Myocyte (in vitro differentiated cells): ENCODE data around the gene RDX. TPM values are rescaled to one million over a fixed set of nuclear protein-coding genes. Genes with fewer than 3 reads are reported as not detected.
"Not testable (repeated sequence)": the region's sequence is repeated elsewhere in the genome, so short reads cannot be mapped to it uniquely, and the experiment has no call there.

ENCODE experiments used
- DNase-seq: peaks from one replicate; pipeline ENCODE4 v3.0.0-alpha.2; 2012; ENCODE audit warnings: low read depth
- total RNA-seq: library from RNA; depleted of rRNA; stranded (reverse); fragments of >200 nt; gene quantifications from 2 replicates; pipeline ENCODE4 v1.2.3, GENCODE V29; 2014

RDX gene
- total RNA-seq, 1 donor from 2014 or later, result 76.2 TPM

DNA sequence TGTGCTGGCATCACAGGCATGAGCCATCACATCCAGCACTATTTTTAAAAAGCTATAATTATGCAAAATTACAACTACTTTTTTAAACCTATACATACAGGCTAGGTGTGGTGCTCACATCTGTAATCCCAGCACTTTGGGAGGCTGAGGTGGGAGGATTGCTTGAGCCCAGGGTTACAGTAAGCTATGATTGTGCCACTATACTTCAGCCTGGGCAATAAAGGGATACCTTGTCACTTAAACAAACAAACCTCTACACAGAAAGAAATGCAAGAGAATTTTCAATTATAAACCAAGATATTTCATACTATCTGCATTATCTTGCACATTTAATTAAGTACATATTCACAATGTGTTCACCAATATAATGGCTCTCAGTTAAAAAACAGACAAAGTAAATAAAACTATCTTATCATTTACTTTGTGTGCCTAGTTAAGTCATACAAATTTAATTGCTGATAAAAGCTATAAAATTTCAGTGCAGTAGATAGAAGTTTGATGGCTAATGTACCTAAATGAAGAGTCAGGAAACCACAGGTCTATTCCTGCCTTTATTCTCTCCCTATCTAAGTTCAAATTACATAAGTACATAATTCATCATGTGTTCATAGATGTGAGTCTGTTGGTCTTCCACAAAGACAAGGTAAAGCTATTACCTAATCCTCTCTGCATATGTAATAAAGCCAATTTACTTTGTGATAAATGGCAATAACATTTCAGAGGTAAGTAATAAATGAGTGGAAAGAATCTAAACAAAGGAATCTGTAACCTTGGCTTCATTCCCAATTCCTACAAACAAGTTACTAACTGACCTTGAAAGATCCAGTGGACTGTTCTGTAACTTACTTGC is 9.0 kb upstream of the RDX start:
- DNase-seq, result no peak

DNA sequence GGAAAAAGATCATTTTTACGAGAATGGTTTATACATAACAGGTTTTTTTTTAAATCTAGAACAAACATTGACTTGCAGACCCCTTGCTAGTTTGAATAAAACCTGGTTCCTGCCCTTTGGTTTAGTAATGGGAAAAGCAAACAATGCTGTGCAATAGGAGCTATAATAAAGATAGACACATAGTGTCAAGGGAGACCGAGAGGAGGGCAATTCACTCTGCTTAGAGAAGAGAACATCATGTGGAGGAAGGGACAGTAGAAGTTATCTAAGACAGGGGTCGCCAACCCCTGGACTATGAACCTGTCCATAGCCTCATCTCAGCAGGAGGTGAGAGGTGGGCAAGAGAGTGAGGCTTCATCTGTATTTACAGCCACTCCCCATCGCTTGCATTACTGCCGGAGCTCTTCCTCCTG is 7.0 kb upstream of the RDX start:
- DNase-seq, result no peak

DNA sequence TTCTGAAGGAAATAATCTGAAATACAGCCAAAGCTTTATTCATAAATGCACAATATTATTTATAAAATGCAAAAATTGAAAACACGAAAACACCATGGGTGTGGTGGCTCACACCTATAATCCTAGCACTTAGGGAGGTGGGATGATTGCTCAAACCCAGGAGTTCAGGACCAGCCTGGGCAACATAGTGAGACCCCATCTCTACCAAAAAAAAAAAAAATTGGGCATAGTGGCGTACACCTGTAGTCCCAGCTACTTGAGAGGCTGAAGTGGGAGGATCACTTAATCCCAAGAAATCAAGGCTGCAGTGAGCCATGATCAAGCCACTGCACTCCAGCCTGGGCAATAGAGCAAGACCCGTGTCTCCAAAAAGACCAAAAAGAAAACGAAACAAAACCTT is 5.2 kb upstream of the RDX start:
- no peak for DNase-seq

DNA sequence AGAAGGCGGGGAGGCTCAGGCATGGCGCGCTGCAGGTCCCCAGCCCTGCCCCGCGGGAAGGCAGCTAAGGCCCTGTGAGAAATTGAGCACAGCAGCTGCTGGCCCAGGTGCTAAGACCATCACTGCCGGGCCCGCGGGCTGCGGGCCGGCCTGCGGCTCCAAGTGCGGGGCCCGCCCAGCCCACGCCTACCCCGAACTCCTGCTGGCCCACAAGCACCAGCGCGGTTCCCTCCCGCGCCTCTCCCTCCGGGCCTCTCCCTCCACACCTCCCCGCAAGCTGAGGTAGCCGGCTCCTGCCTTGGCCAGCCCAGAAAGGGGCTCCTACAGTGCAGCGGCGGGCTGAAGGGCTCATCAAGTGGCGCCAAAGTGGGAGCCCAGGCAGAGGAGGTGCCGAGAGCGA is 4.6 kb upstream of the RDX start:
- DNase-seq, result no peak

DNA sequence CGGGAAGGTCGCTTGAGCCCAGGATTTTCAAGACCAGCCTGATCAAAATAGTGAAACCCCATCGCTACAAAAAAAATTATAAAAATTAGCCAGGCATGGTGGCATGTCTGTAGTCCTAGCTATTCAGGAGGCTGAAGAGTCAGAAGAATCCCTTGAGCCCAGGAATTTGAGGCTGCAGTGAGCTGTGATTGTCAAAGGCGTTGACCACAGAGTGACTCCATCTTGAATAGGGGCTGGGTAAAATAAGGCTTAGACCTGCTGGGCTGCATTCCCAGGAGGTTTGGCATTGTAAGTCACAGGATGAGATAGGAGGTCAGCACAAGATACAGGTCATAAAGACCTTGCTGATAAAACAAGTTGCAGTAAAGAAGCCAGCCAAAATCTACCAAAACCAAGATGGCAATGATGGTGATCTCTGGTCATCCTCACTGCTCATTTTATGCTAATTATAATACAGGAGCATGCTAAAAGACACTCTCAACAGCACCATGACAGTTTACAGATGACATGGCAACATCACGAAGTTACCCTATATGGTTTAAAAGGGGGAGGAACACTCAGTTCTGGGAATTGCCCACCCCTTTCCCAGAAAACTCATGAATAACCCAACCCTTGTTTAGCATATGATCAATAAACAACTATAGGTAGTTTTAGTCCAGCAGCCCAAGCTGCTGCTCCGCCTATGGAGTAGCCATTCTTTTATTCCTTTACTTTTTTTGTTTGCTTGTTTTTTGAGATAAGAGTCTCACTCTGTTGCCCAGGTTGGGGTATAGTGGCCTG is 2.8 kb upstream of the RDX start:
- no peak for DNase-seq

DNA sequence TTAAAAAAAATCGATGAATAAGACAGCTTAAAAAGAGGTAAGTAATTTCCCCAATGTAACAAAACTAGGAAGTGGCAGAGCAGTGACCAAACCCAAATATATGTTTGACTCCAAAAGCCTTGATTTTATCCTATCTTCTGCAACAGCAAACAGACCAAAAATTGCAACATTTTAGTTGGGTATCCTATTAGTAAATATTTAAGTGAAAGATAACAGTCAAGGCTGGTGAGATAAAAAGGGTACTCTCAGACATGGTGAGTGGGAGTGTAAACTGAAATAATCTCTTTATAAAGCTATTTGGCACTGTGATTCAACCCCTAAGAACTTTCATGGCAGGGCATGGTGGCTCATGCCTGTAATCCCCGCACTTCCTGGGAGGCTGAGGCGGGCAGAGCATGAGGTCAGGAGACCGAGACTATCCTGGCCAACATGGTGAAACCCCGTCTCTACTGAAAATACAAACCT is 1.9 kb upstream of the RDX start:
- no peak for DNase-seq

DNA sequence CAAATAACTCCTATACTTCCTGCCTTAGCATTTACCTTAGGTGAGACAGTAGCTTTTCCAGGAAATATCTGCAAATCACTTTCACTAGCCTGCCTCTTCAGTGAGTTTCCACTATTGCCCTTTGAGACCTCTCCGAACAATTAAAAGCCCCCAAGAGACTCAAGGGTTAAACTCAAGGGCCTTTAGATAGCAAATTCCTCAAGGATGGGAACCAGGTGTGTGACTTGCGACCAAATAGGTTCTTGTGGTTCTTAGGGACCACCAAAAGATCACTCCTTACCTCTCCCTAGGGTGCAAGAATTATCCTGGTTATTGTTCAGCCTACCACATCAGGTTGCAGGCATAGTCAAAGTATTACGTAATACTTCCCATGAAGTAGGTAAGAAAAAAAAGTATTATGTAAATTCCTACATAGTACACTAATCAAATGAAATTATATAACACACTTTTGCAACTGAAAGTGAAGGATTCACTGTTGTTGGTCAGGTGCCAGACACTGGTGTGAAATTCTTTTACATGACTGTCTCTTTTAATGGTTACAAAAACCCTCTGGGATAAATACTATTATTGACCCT is 1.4 kb upstream of the RDX start:
- DNase-seq, result no peak

DNA sequence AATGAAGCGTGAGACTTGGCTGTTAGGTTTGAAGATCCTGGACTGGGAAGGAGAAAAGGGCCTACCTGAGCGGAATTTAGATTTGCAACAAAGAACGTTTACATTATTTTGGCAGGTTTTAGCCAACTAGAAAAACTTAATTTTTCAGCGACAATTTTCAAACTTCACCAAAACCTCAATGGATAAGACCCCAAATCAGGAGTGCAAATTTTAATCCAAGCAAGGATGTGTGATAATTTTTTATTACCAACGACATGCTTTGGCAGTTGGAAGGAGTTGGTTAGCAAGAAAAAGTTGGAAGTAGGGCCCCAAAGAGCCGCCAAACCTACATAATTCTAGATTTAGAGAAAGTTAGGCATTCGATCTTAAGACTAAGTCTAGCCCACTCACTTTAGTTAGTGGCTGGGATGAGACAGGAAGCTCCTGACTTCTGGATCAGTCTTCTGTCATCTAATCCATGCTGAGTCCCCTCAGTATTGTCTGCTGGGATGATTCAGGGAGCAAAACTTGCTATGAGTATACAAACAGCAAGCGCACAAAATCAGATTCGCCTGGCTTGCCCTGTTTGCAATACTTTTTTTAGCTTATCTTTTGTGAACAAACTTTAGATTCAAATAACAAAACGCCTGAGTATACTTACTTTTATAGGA is 787 bp upstream of the RDX start:
- no peak for DNase-seq

DNA sequence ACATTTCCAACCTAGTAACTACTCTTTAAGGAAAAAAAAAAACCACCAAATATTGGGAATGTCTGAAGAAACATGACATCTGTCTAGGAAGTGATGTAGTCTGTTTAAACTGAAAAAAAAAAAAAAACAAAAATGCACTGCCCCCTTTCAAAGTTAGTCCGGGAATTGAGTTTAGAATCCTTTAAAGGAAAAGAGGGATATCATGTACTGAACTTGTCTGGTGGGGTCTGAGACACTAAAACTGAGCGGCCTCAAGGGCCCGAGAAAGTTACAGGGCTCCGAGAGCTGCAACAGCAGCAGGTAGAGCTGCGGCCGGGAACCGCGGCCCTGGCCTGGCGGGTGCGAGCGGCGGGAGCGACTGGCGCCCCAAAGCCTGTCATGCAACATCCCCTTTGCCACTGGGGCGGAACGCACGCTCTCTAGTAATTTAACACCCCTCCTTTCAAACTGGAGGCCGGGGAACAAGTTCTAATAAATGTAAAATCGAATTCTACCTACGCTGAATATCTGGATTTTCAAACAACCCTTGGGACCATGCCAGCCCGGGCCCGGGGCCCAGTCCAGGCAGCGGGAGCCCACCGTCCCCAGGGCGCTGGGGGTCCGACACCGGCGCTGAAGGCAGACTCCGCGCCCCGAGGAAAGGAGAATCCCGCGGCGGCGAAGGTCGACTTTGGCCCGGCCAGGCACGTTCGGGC is 736 bp downstream of the RDX start:
- DNase-seq, result peak; percentile 64

DNA sequence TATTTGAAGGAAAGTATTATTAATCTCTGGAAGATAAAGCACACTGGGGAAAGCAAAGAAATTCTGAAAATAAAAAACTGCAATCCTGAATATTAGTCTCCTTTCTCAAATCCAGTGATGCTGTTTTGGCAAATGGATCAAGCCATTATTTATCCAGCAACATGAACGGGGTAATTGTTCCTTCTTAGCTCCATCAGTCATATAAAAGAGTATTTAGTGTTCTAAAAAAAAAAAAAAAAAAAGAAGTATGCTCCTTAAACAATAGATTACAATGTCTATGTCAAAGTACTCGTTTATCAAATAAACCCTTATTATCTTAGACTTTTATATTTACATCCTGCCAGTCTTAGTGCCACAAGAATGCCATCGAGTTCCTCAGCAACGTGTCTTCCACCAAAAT is 1.3 kb downstream of the RDX start:
- DNase-seq, result no peak

DNA sequence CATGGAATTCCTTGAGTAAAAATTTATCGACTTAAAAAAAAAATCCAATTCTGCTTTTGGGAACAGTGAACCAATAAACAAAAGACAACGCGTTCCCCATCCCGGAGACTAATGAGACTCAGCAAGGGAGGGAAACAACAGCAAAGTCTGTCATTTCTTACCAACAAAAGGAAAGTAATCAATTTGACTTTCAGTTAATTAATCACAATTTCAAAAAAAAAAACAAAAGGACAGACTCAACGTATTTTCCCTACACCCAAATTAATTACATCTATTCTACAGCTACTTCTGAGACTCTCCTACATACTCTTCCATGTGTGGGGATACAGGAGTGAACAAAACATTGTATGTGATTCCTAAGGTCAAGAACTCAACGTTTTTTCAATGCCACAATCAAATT is 1.9 kb downstream of the RDX start:
- no peak for DNase-seq

DNA sequence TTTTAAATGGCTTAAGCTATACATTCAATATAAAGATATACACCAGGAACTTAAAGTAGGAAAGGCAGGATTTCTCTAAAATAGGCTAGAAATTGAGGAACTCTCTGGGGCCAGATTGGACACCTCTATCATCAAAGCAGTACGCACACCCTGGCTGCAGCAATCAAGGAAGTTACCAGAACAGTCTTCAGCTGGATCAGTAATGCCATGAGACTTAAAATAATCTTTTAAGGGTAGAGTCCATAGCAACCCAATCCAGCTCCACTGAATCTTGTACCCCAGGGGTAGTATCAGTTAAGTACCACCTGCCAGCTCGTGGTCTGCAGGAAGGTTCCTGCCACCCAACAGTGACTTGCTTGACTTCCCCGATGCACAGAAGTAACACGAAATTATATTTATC is 3.0 kb downstream of the RDX start:
- DNase-seq, result no peak

DNA sequence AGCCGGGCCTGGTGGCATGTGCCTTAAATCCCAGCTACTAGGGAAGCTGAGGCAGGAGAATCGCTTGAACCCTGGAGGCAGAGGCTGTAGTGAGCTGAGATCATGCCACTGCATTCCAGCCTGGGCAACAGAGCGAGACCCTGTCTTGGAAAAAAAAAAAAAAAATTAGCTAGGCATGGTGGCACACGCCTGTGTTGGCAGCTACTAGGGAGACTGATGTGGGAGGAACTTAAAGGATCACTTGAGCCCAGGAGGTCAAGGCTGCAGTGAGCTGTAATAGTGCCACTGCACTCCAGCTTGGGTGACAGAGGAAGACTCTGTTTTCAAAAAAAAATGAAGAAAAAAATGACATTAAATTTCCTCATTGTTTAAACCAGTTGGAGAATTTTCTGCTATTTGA is 4.3 kb downstream of the RDX start:
- not testable (repeated sequence) for DNase-seq

DNA sequence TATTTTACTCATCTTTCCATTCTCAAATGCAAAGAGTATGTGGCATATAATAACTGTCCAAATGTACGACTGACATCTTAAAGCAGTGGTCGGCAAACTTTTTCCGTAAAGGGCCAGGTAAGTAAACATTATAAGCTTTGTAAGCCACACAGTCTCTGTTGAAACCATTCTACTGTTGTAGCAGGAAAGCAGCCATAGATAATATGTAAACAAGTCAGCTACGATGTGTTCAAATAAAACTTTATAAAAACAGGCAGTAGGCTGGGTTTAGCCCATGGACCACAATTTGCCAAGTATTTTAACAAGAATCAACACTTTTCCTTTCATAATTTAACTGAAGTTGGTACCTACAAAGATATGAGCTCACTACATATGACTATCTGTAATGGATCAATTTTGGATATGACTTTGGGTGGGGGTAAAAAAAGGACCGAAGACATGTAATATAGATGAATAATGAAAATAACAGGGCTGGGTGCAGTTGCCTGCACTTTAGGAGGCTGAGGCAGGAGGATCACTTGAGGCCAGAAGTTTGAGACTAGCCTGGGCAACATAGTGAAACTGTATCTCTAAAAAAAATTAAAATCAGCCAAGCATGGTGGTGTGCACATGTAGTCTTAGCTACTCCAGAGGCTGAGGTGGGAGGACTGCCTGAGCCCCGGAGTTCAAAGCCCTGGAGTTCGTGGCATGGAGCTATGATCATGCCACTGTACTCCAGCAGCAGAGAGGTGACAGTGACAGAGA is 5.7 kb downstream of the RDX start:
- DNase-seq, result no peak

DNA sequence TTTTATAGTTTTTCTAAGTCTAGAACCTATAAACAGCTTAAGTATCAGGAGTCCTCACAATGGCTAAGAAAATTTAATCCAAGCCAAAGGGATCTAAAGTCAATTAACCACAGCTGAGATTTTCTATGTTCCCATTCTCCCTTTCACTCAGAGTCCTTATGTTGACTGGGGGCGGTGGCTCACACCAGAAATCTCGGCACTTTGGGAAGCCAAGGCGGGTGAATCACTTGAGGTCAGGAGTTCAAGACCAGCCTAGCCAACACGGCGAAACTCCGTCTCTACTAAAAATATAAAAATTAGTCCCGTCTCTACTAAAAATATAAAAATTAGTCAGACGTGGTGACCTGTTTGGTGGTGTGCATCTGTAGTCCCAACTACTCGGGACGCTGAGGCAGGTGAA is 6.9 kb downstream of the RDX start:
- no peak for DNase-seq

DNA sequence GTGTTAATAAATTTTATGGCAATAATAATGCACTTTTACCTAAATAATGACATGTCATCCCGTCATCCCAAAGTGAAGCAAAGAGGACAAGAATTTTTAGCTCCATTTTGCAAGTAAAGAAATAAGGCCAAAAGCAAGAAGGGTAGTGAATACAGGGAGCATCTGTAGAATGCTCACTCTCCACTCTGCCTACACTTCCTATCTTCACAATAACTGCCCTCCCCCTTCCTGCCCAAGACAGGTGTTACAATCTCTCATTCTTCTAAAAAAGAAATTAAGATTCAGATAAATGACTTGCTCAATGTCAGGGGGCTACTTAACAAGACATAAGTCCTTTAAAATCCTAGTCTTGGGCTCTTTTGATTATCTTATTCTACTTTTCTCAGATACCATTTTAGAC is 8.9 kb downstream of the RDX start:
- no peak for DNase-seq

DNA sequence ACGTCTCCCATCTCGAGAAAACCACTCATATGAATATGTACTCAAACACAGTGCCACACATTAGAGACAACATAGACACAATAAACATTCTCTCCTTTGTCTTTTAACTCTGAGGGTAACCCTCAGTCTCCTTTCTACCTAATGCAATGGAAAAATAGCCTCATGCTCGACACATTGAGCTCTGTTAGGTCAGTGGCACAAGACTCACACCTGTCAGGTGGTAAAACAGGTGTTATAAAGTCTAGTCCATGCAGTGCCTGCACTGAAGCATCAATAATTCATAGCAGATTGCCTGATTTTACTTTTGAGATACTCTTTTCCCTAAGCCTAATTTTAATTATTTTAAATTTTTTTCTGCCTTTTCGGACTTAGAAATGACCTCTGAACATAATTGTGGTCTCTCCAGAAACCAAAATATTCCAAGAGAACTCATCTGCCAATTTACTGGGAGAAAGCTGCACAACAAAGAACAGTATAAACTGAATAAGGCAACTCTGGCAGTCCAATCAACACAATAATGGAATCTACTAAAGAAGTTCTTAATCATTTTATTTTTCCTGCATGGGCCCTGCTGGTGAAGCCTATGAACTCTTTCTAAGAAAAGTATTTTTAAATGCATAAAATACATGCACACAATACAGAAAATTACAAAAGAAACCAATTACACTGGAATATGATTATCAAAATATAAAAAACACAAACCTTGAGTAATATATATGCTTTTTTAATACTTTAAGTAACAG is 9.9 kb downstream of the RDX start:
- DNase-seq, result no peak

DNA sequence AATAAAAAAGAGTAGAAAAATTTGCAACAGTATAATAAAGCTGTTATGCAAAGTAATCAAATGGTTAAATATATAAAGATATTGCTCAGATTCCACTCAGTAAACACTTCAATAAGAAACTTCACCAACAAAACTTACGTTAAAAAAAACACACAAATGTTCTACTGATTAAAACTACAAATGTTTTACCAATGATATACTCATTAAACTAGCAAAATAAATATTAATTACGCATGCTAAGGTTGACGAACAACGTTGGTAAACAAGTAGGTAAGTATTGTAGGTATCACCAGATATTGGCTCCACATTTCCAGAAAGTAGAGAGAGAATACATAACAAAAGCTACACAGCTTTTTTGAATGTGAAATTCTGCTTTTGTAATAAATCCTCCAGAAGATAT is 12.6 kb downstream of the RDX start:
- no peak for DNase-seq

DNA sequence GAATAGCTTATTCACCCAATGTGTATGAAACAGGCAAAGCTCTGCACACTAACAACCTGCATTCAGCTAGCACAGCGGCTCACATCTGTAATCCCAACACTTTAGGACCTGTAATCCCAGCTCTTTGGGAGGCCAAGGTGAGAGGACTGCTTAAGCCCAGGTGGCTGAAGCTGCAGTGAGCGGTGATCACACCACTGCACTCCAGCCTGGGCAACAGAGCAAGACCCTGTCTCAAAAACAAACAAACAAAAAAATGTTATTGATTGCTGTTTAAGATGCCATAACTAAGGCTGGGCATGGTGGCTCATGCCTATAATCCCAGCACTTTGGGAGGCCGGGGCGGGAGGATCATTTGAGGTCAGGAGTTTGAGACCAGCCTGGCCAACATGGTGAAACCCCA is 15.8 kb downstream of the RDX start:
- not testable (repeated sequence) for DNase-seq

DNA sequence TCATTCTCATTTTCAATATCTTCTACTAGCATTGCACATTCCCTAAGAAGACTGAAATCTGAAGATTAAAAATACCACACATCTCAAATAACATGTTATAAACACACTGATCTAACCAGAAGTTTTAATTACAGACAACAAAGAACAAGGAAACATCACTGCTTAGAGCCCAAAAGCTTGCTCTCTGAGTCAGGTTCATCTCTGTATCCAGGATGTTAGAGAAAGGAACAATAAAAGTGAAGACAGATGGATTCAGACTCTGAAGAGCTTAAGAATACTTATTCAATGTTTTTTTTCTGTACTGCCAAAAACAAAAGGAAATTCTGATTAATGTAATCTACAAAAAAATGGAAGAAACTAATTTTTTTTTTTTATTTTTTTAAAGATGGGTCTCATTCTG is 16.5 kb downstream of the RDX start:
- no peak for DNase-seq
